HG03442 (cell line): Measurements from ENCODE around the gene QRSL1.
A peak's percentile ranks its signal among the peaks of the same experiment; 100 is the strongest.
"Not testable (repeated sequence)": the region's sequence is repeated elsewhere in the genome, so short reads cannot be mapped to it uniquely, and the experiment has no call there.

Experiments
- ATAC-seq: cut with Tn5 transposase; IDR thresholded peaks from one replicate; pipeline ENCODE4 v1.9.1; 2021; ENCODE audit warnings: mild to moderate bottlenecking, moderate library complexity; ENCODE audit not compliant: unreplicated experiment

Gene QRSL1

GRCh38 chr6:106674541-106675229, 45.3 kb downstream of the QRSL1 start:
- no peak for ATAC-seq

GRCh38 chr6:106677282-106677681, 47.9 kb downstream of the QRSL1 start:
- no peak for ATAC-seq

GRCh38 chr6:106684011-106684410, 54.6 kb downstream of the QRSL1 start:
- no peak for ATAC-seq

- ATAC-seq, result no peak
These were observed 56.5 kb downstream of the QRSL1 start for GRCh38 chr6:106685833-106686232.

- no peak for ATAC-seq
These were observed 59.0 kb downstream of the QRSL1 start for GRCh38 chr6:106688177-106688951.

DNA sequence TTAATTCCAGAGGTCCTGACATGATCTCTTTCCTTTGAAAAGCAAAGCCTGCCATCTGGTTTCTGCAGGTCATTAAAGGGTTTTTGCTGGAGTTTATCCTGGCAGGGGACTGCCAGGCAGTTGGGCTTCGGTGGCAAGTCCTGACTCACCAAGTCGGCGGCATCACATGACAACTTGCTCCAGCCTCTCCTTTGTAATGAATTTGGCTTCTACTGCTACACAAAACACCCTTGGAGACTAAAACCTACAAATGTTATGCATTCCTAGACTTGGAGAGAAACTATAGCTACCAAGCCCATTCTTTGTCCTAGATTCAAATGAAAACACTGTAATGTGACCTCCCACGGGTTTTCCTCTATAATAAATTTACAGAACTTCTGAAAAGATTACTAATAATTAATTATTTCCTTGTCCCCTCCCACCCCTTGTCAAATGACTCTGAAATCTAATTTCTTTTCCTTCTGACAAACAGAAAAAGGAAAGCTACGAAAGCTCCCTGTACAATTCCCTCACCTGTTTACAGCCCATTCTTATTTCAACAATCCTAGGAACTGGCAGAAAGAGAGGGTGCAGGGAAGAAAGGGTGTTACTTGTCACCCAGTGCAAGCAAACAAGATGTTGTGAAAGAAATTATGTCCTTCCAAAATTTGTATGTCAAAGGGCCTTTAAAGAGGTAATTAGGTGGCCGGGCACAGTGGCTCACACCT, 62.9 kb downstream of the QRSL1 start:
- ATAC-seq, result no peak

- no peak for ATAC-seq
These were observed 63.4 kb downstream of the QRSL1 start for GRCh38 chr6:106692819-106693208.

GRCh38 chr6:106693418-106693817, 64.0 kb downstream of the QRSL1 start:
- no peak for ATAC-seq

GRCh38 chr6:106694343-106694742, 65.0 kb downstream of the QRSL1 start:
- ATAC-seq, result no peak

- no peak for ATAC-seq
These were observed 71.2 kb downstream of the QRSL1 start for GRCh38 chr6:106700581-106700980.

DNA sequence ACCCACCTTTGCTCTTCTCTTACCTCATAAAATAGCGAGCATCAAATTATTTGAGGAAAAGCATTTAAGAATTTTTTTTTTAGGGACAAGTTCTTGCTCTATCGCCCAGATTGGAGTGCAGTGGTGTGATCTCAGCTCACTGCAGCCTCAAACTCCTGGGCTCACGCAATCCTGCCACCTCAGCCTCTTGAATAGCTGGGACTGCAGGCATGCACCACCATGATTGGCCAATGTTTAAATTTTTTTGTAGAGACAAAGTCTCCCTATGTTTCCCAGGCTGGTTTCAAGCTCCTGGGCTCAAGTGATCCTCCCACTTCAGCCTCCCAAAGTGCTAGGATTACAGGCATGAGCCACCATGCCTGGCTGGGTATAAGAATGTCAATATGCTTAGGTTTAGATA, 71.8 kb downstream of the QRSL1 start:
- ATAC-seq, result not testable (repeated sequence)

- ATAC-seq, result peak; percentile 28
These were observed 72.7 kb downstream of the QRSL1 start for GRCh38 chr6:106702046-106702445.

DNA sequence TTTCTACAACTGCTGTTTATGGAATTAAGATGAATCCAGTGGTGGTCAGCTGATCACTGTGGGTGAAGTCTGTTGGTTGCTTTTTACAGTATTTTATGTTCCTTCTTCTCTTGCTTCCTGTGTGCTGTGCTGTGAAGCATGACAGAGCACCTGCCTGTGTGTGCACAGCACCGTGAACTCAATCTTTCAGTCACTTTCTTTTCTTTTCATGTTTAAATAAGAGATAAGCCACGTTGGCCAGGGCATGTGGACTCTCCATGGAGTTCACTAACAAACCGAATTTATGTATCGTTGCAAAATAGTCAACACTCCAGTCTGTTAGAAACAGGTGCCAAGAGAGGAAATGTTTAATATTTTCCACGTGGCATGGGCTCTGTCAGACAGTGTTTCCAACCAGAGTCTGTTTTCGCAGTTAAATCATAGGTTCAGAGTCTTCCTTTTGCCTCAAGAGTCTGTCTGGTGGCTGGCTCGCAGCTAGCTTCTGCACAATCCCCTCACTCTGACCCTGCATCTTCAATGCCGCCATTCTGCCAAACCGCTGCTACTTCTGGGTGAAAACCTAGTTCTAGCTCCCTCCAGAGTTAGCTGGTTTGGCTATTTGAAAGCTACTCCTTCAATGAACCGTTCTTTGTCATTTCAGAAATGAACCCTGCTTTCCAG, 73.2 kb downstream of the QRSL1 start:
- peak; percentile 95 for ATAC-seq

DNA sequence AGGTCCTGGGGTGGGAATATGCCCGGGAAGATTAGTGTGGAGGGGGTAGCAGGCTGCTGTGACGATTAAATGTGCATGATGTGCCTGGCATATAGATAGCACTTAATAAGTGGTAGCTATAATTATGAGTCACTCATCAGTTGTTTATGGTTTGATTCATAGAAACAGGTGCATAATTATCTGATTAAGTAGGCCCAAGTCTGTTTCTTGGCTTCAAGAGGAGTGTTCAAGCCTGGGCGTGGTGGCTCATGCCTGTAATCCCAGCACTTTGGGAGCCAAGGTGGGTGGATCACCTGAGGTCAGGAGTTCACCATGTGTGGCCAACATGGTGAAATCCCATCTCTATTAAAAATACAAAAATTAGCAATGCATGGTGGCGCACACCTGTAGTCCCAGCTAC, 74.9 kb downstream of the QRSL1 start:
- ATAC-seq, result no peak

DNA sequence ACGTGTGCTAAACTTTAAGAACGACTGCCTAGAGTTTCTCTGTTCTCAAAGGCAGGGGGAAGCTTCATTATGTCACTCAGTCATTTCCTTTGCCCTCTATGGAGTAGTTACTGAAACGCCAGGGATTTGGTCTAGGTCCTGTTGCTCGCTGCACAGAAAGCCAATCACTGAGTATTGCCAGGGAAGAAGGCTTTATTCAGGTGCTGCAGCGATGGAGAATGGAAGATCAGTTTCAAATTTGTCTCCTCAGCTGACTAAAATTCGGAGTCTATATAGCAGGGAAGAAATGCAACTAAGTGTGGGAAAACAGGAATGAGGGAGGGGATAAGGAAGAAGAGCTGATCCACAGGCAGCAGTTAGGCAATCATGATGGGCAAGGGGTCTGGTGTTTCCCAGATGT, 75.8 kb downstream of the QRSL1 start:
- no peak for ATAC-seq

DNA sequence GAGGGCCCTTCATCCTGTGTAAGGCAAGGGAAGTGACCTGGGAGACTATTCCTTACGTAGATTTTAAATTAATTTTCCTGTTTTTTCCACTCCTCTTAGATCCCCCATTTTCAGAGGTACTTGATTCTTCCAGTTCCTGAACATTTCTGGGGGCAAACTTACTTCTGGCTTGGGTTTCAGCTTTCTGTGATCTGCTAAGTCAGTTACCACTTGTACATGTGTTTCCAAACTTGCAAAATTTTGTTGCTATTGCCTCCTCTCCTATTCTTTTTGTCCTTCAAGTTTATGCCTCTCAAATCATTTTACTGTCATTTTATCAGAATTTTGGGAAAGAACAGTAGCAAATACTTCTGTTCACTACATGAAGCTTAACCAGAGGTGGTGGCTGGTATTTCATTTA, 81.2 kb downstream of the QRSL1 start:
- ATAC-seq, result no peak

GRCh38 chr6:106714281-106714680, 84.9 kb downstream of the QRSL1 start:
- ATAC-seq, result no peak

GRCh38 chr6:106715922-106716321, 86.5 kb downstream of the QRSL1 start:
- no peak for ATAC-seq

DNA sequence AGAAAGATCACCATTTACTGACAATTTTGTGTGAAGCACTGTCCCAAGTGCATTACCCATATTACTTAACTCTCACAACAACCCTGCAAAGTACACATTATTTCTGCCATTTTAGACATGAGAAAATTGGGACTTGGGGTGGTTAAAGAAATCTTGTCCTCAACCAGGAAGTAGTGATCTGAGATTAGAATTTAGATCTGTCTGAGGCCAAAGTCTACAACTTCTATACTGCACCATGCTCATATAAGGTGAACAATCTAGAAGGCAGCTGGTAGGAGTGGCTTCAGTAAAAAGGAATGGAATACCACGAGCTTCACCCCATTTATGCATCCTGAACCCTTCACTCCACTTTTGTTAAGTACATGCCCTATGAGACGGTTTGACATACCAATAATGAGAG, 87.6 kb downstream of the QRSL1 start:
- no peak for ATAC-seq
